HepG2 (cell line): ENCODE data around the gene MXRA7. TPM values are rescaled to one million over a fixed set of nuclear protein-coding genes. Genes with fewer than 3 reads are reported as not detected.

Source experiments
- ATAD3A ChIP-seq: sonication (generic); formaldehyde crosslinking; IDR thresholded peaks from 2 replicates; pipeline ENCODE4 v1.4.0; 2020; ENCODE audit warnings: missing genetic modification reagents
- CAMTA2 ChIP-seq: sonication (generic); formaldehyde crosslinking; IDR thresholded peaks from 2 replicates; pipeline ENCODE4 v1.4.0; 2020; ENCODE audit warnings: mild to moderate bottlenecking, missing genetic modification reagents, borderline replicate concordance
- CENPBD1 ChIP-seq: sonication (generic); formaldehyde crosslinking; IDR thresholded peaks from 2 replicates; pipeline ENCODE4 v1.8.0; 2022; ENCODE audit warnings: missing genetic modification reagents, low read depth, mild to moderate bottlenecking, borderline replicate concordance
- CENPT ChIP-seq: sonication (generic); formaldehyde crosslinking; IDR thresholded peaks from 2 replicates; pipeline ENCODE4 v1.8.0; 2022; ENCODE audit warnings: low read depth, mild to moderate bottlenecking, moderate library complexity, missing genetic modification reagents
- FLYWCH1 ChIP-seq: sonication (generic); formaldehyde crosslinking; IDR thresholded peaks from 2 replicates; pipeline ENCODE4 v1.8.1; 2023; ENCODE audit warnings: mild to moderate bottlenecking, missing genetic modification reagents
- MED8 ChIP-seq: sonication (generic); formaldehyde crosslinking; IDR thresholded peaks from 2 replicates; pipeline ENCODE4 v1.8.1; 2023; ENCODE audit warnings: mild to moderate bottlenecking, missing genetic modification reagents; ENCODE audit not compliant: insufficient replicate concordance
- NCOA1 ChIP-seq: sonication (generic); formaldehyde crosslinking; IDR thresholded peaks from 2 replicates; pipeline ENCODE4 v1.9.0; 2021; ENCODE audit warnings: missing genetic modification reagents
- PAF1 ChIP-seq: IDR thresholded peaks from 2 replicates; pipeline ENCODE4 v1.6.1; 2016; ENCODE audit warnings: missing genetic modification reagents, missing compliant biosample characterization
- SNRNP70 ChIP-seq: fragments of 200-400 bp; formaldehyde crosslinking; IDR thresholded peaks from 2 replicates; pipeline ENCODE4 v1.6.1; 2017; ENCODE audit warnings: mild to moderate bottlenecking, low read depth, low read length, moderate library complexity
- SOX13 ChIP-seq, 3 experiments: fragments of 450-650 bp in 1 of 3; sonication (generic) in 1 of 3; formaldehyde crosslinking in 1 of 3; IDR thresholded peaks in 2 of 3; conservative IDR thresholded peaks in 1 of 3; 2 replicates each; pipeline versions ENCODE4 v1.5.0 to v1.6.1; 2016 to 2020; ENCODE audit warnings: antibody characterized with exemption in 1 of 3, mild to moderate bottlenecking in 1 of 3, missing compliant biosample characterization in 1 of 3, missing genetic modification reagents in 1 of 3, moderate library complexity in 1 of 3
- TCF7L2 ChIP-seq: IDR thresholded peaks from 2 replicates; pipeline ENCODE4 v1.6.1; 2011; ENCODE audit warnings: mild to moderate bottlenecking, low read depth, low read length, moderate library complexity
- THYN1 ChIP-seq: sonication (generic); formaldehyde crosslinking; IDR thresholded peaks from 2 replicates; pipeline ENCODE4 v1.8.1; 2023; ENCODE audit warnings: low read depth, mild to moderate bottlenecking, moderate library complexity, missing genetic modification reagents, borderline replicate concordance
- TOE1 ChIP-seq: sonication (generic); formaldehyde crosslinking; IDR thresholded peaks from 2 replicates; pipeline ENCODE4 v1.4.0; 2020; ENCODE audit warnings: mild to moderate bottlenecking, missing genetic modification reagents
- U2AF2 ChIP-seq: fragments of 200-400 bp; formaldehyde crosslinking; IDR thresholded peaks from 2 replicates; pipeline ENCODE4 v1.6.1; 2017; ENCODE audit warnings: low read depth, mild to moderate bottlenecking, low read length
- ZKSCAN8 ChIP-seq: IDR thresholded peaks from 2 replicates; pipeline ENCODE4 v1.6.1; 2016; ENCODE audit warnings: borderline replicate concordance, missing genetic modification reagents, missing compliant biosample characterization
- ZNF367 ChIP-seq: sonication (generic); formaldehyde crosslinking; IDR thresholded peaks from 2 replicates; pipeline ENCODE4 v1.4.0; 2020; ENCODE audit warnings: missing genetic modification reagents, borderline replicate concordance
- ZNF709 ChIP-seq: sonication (generic); formaldehyde crosslinking; IDR thresholded peaks from 2 replicates; pipeline ENCODE4 v1.5.0; 2020; ENCODE audit warnings: mild to moderate bottlenecking, missing genetic modification reagents
- ZNF75D ChIP-seq: sonication (generic); formaldehyde crosslinking; IDR thresholded peaks from 2 replicates; pipeline ENCODE4 v1.8.1; 2023; ENCODE audit warnings: missing genetic modification reagents, mild to moderate bottlenecking, borderline replicate concordance
- ZNF878 ChIP-seq: sonication (generic); formaldehyde crosslinking; IDR thresholded peaks from 2 replicates; pipeline ENCODE4 v1.8.1; 2023; ENCODE audit warnings: mild to moderate bottlenecking, missing genetic modification reagents, moderate library complexity
- polyA plus RNA-seq, 8 experiments: library from polyadenylated mRNA; depleted of rRNA in 3 of 8; stranded (reverse) in 7 of 8; unstranded in 1 of 8; fragments of >200 nt; fragmentation: Illumina TruSeq in 4 of 8; extraction: Trizol in 4 of 8; gene quantifications; 2 replicates each; pipeline versions ENCODE4 v1.2.1 to v1.2.3, GENCODE V29; 2011 to 2016; ENCODE audit warnings: low read depth in 4 of 8, missing spikeins in 1 of 8, mixed read lengths in 1 of 8; ENCODE audit not compliant: insufficient read depth in 1 of 8
- total RNA-seq, 5 experiments: library from RNA; depleted of rRNA; stranded (reverse); fragments of >200 nt; fragmentation: Illumina TruSeq; extraction: Trizol; gene quantifications; 2 replicates each; pipeline ENCODE4 v1.2.3, GENCODE V29; 2016; ENCODE audit warnings: low read depth in 1 of 5
- TF ChIP-seq, protein P1 (sequence below): sonication (generic); formaldehyde crosslinking; IDR thresholded peaks from 2 replicates; pipeline ENCODE4 v1.4.0; 2020; ENCODE audit warnings: missing genetic modification reagents
- TF ChIP-seq, protein P2 (sequence below): sonication (generic); formaldehyde crosslinking; IDR thresholded peaks from 2 replicates; pipeline ENCODE4 v1.5.1; 2020; ENCODE audit warnings: mild to moderate bottlenecking, missing genetic modification reagents, borderline replicate concordance

Gene MXRA7
- total and polyA plus RNA-seq, 2 of the 13 experiments (the other 11 are each of a cell fraction or from before 2014, with no cell fraction given): 44.8 to 112 TPM

DNA sequence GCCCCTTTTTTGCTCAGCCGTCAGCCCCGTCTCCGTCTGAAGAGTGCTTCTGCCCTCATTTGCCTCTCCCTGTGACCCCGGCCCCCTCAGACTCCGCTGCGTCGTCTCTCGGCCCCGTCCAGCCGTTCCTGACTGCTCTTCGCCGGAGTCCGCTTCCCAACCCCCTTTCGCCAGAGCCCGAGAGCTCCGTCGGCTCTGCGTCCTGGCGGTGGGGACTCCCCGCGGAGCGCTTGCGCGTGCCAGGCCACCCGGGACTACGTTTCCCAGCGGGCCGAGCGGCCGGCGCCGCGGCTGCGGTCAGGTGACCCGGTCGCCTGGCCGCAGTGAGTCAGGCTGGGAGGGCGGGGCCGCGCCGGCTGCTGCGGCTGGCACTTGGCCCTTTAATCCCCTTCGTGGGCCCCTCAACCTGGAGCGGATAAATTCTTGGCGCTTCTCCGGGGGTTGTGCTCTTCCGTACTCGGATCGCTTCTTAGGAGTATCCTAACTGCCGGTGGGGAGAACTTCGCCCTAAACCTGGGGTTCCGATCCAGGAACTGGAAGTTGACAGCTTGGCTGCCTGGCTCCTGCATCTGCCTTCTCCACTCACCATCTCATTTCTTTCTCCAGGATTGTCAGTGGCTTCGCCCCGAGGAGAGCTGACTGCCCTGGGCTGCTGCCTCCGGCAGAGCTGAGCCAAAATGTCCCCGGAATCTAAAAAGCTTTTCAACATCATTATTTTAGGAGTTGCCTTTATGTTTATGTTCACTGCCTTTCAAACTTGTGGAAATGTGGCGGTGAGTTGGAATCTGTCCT is 27.1 kb upstream of the MXRA7 start, which contains the start of gene MFSD11 (continued):
- TF ChIP-seq CENPT (CRISPR knock-in tag) (no peak), MED8 (no peak), ZNF878 (0 out of 2 replicates have a peak, but pooled peaks have one; percentile 8), ZNF367 (peak; percentile 98), ATAD3A (CRISPR knock-in tag) (no peak), ZNF75D (CRISPR knock-in tag) (no peak), CENPBD1 (CRISPR knock-in tag) (no peak), THYN1 (CRISPR knock-in tag) (no peak), FLYWCH1 (CRISPR knock-in tag) (0 out of 2 replicates have a peak, but pooled peaks have one; percentile 77), TOE1 (CRISPR knock-in tag) (no peak), TCF7L2 (no peak), SNRNP70 (no peak), PAF1 (CRISPR knock-in tag) (no peak), ZKSCAN8 (CRISPR knock-in tag) (no peak), SOX13 (IDR thresholded peaks at IDR 0.05) (0 out of 2 replicates have a peak, but pooled peaks have one; percentile 5), SOX13 (CRISPR knock-in tag; conservative IDR thresholded peaks at IDR 0.05 in 1 of 2, IDR thresholded peaks at IDR 0.05 in 1 of 2) (peak in 1 of 2 experiments; percentile 64; a peak in 2 of 4 replicates), CAMTA2 (no peak), ZNF709 (0 out of 2 replicates have a peak, but pooled peaks have one; percentile 71), NCOA1 (no peak), U2AF2 (0 out of 2 replicates have a peak, but pooled peaks have one; percentile 19)
- TF ChIP-seq, protein P1, sequence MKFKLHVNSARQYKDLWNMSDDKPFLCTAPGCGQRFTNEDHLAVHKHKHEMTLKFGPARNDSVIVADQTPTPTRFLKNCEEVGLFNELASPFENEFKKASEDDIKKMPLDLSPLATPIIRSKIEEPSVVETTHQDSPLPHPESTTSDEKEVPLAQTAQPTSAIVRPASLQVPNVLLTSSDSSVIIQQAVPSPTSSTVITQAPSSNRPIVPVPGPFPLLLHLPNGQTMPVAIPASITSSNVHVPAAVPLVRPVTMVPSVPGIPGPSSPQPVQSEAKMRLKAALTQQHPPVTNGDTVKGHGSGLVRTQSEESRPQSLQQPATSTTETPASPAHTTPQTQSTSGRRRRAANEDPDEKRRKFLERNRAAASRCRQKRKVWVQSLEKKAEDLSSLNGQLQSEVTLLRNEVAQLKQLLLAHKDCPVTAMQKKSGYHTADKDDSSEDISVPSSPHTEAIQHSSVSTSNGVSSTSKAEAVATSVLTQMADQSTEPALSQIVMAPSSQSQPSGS (CRISPR knock-in tag): 0 out of 2 replicates have a peak, but pooled peaks have one; percentile 52
- TF ChIP-seq, protein P2, sequence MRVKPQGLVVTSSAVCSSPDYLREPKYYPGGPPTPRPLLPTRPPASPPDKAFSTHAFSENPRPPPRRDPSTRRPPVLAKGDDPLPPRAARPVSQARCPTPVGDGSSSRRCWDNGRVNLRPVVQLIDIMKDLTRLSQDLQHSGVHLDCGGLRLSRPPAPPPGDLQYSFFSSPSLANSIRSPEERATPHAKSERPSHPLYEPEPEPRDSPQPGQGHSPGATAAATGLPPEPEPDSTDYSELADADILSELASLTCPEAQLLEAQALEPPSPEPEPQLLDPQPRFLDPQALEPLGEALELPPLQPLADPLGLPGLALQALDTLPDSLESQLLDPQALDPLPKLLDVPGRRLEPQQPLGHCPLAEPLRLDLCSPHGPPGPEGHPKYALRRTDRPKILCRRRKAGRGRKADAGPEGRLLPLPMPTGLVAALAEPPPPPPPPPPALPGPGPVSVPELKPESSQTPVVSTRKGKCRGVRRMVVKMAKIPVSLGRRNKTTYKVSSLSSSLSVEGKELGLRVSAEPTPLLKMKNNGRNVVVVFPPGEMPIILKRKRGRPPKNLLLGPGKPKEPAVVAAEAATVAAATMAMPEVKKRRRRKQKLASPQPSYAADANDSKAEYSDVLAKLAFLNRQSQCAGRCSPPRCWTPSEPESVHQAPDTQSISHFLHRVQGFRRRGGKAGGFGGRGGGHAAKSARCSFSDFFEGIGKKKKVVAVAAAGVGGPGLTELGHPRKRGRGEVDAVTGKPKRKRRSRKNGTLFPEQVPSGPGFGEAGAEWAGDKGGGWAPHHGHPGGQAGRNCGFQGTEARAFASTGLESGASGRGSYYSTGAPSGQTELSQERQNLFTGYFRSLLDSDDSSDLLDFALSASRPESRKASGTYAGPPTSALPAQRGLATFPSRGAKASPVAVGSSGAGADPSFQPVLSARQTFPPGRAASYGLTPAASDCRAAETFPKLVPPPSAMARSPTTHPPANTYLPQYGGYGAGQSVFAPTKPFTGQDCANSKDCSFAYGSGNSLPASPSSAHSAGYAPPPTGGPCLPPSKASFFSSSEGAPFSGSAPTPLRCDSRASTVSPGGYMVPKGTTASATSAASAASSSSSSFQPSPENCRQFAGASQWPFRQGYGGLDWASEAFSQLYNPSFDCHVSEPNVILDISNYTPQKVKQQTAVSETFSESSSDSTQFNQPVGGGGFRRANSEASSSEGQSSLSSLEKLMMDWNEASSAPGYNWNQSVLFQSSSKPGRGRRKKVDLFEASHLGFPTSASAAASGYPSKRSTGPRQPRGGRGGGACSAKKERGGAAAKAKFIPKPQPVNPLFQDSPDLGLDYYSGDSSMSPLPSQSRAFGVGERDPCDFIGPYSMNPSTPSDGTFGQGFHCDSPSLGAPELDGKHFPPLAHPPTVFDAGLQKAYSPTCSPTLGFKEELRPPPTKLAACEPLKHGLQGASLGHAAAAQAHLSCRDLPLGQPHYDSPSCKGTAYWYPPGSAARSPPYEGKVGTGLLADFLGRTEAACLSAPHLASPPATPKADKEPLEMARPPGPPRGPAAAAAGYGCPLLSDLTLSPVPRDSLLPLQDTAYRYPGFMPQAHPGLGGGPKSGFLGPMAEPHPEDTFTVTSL (CRISPR knock-in tag): 0 out of 2 replicates have a peak, but pooled peaks have one; percentile 23
